ENCODE data around the gene ARL4D.
"Not testable (repeated sequence)": the region's sequence is repeated elsewhere in the genome, so short reads cannot be mapped to it uniquely, and the experiment has no call there.

The ARL4D gene

GRCh38 chr17:43371227-43371821 lies 27.5 kb upstream of the ARL4D start:
- no peak for DNase-seq

DNA sequence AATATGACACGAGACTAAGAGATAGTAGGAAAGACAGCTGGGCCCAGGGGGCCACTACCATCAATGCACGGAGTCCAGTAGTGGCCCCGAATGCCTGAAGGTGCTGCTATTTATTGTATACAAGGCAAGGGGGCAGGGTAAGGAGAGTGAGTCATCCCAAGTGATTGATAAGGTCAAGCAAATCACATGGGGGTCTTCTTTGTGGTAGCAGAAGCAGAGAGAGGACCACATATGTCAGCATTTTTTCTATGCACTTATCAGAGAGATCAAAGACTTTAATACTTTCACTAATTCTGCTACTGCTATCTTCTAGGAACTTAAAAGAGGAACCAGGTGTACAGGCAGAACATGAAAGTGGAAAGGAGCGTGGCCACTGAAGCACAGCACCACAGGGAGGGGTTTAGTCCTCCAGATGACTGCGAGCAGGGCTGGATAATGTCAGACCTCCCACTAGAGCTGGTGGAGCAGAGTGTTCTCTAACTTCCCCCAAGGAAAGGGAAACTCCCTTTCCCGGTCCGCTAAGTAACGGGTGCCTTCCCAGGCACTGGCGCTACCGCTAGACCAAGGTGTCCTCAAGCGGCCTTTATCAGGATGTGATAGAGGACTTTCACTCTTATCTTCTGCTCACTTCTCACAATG lies 26.4 kb upstream of the ARL4D start:
- no peak for DNase-seq

DNA sequence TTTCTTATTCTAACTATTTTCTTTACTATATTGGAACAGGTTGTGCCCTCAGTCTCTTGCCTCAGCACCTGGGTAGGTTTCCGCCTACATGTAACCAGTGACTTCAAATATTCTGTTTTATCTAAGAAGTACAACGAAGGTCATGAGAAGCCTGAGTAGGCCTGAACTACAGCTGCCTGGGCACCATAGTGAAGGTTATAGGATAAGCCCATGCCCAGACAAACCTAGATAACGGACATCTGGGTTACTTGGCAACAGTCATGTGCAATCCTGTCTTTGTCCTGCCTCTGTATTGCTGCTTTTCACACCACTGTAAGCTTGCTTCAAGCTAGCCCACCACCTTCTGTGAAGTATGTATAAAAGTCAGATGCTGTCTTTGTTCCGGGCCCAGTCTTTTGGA lies 25.4 kb upstream of the ARL4D start:
- no peak for DNase-seq

DNA sequence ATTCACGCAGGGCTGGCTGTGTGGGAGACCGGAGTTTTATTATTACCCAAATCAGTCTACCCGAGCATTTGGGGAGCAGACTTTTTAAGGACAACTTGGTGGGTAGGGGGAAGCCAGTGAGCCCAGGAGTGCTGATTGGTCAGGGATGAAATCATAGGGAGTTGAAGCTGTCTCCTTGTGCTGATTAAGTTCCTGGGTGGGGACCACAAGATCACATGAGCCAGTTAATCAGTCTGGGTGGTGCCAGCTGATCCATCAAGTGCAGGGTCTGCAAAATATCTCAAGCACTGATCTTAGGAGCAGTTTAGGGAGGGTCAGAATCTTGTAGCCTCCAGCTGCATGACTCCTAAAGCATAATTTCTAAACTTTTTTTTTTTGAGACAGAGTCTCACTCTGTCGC lies 22.9 kb upstream of the ARL4D start:
- not testable (repeated sequence) for DNase-seq

DNA sequence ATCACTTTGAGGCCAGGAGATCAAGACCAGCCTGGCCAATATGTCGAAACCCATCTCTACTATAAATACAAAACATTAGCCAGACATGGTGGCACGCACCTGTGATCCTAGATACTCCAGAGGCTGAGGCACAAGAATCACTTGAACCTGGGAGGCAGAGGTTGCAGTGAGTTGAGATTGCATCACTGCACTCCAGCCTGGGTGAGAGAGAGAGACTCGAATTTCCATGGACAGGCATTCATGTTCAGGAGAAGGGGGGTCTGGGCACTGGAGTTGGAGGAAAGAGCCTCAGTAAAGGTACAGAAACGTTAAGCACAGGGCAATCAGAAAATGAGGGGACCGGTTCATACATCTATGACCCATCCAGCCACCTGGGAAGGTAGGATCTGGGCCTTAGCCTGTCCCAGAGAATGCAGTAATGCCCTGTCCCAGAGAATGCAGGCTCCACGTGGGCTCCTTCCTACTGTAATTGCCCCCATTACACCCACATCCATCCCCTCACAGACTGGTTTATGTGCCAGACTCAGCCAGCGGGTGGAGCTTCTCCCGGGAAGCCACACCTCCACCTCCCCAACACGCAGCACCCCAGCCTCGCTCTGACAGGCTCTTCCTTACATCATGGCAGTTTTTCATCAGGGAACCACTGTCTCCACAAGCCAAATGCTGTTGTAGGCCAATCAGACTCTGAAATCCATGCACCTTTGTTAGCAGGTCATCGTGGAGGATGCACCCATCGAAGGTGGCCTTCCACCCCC lies 21.6 kb upstream of the ARL4D start:
- no peak for DNase-seq

- DNase-seq = no peak
These were observed 20.0 kb upstream of the ARL4D start for GRCh38 chr17:43378766-43379165.

- DNase-seq = no peak
These were observed 18.5 kb upstream of the ARL4D start for GRCh38 chr17:43380307-43380706.

GRCh38 chr17:43381204-43381603 lies 17.6 kb upstream of the ARL4D start:
- DNase-seq = no peak

- no peak for DNase-seq
These were observed 17.2 kb upstream of the ARL4D start for GRCh38 chr17:43381621-43382020.

GRCh38 chr17:43382776-43383175 lies 16.0 kb upstream of the ARL4D start:
- no peak for DNase-seq

DNA sequence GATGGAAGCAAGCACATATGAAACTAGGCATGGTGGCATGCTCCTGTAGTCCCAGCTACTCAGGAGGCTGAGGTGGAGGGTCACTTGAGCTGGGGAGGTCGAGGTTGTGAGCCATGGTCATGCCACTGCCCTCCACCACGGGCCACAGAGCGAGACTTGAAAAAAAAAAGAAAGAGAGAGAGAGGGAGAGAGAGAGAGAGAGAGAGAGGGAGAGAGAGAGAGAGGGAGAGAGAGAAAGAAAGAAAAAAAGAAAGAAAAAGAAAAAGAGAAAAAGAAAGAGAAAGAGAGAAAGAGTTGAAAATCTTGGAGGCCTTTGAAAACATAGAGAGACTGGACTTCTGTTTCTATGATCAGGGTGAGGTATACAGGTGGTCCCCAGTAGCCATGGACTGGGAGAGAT lies 15.4 kb upstream of the ARL4D start:
- no peak for DNase-seq

DNA sequence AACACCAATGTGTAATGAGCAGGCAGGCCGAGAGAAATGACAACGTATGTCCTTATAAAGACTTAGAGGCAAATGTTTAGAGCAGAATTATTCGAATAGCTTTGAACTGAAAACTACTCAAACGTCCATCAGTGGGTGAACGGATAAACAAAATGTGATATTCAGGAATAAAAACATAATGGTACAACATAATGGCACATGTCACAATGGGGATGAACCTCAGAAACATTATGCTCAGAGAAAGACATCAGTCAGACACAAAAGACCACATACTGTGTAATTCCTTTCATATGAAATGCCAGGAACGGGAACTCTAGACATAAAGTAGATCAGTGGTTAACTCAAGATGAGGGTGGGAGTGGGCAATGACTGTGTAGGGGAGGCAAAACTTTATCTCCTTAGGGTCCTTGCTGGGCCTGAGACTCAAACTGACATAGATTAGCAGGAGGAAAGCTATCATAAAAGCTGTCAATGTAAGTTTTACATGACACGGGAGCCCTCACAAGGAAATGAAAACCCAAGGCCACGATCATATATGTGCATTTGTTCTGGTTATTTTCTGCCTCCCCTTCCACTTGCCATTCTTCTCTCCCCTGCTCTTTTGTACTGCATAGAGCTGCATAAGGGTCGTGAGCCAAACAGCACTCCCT lies 14.8 kb upstream of the ARL4D start:
- no peak for DNase-seq

- no peak for DNase-seq
These were observed 14.3 kb upstream of the ARL4D start for GRCh38 chr17:43384476-43384862.

DNA sequence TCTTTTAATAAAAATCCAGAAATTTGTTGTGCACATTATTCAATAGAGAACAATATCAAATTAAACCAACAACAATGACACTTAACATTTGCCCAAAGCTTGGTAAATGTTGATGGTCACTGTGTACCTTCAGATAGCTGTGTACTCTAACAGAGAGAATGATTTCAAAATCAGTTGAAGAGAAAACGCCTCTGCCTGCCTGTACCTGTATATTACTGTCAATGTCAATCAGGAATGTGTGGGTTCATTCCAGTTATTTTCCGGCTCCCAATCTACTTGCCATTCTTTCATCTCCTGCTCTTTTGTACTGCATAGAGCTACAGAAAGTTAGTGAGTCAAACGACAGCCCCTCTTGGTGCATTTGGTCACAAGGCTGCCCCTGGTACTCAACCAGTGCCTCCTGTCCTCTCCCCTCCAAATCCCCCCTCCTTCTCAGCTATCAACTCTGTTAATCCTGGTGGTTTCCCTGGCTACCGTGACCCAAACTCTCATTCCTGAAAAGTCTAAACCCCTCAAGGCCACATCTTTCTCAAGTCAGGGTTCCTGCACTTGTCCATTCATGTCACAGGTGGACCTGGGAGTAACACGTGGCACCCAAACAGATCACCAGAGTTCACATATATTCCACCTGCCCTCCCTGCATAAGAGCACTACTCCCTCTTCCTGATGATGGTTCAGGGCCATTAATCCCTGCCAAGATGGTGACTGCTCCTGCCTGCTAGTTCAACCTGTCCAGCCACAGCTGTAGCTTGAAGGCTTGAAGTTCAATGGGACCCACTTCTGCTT lies 13.6 kb upstream of the ARL4D start:
- no peak for DNase-seq

- peak; percentile 86 to 89 for DNase-seq
These were observed 10.3 kb upstream of the ARL4D start for GRCh38 chr17:43388359-43389045.

- peak; percentile 73 to 76 for DNase-seq
These were observed 9.5 kb upstream of the ARL4D start for GRCh38 chr17:43389046-43389947.

GRCh38 chr17:43392397-43392796 lies 6.4 kb upstream of the ARL4D start:
- no peak for DNase-seq

DNA sequence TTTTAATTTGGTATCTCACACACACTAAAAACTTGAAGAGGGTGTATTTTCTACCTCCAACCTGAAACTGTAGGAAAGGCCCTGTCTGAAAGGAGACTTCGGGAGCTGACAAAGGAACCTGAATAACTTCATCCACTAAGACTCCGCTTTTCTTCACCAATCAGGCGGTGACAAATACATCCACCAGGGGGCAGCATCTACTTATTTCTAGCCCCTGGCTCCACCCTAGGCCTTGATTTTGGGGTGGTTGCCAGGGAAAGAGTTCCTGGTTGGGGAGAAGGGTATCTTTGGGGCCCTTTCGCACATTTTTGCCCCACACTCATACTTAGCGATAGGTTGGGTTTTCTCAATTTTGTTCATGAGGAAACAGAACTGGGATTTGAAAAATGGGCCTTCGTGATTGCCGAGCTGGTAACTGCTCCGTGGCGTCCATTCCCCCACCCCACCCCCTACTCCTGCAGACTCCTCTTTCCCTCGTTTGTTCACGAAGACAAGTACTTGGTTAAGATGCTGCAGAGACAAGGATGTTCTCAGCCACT lies 4.8 kb upstream of the ARL4D start:
- peak; percentile 85 to 94 for DNase-seq

DNA sequence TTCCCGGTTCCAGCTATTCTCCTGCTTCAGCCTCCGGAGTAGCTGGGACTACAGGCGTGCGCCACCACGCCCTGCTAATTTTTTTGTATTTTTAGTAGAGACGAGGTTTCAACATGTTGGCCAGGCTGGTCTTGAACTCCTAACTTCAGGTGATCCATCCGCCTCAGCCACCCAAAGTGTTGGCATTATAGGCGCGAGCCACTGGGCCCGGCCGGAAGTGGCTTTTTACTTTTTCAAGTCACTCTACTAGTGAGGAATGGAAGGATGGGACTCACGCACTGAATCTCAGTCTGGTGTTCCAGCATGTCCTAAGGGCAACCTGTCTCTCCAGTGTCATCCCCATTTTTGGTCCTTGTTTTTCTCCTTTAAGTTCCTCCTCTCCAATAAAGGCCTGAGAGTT lies 4.1 kb upstream of the ARL4D start:
- DNase-seq = not testable (repeated sequence)

DNA sequence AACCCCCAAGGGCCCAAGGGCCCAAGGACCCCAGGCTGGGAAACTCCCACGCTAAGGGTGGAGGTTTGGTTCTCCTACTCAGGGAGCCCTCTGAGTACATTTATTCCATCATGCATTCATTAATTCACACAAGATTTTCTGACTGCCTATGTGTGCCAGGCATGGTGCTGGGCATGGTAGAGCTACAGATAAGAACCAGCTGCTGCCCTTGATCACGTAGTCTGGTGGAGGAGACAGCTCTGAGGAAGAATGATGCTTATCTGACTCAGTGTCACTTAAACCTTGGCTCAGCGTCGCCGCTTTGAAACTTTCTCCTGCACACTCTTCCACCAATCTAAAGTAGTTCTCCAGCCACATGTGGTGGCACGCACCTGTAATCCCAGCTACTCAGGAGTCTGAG lies 3.6 kb upstream of the ARL4D start:
- no peak for DNase-seq

GRCh38 chr17:43396491-43397060 lies 2.2 kb upstream of the ARL4D start:
- no peak for DNase-seq
